ENCODE data around the gene DHRS4L2.
"Not testable (repeated sequence)": the region's sequence is repeated elsewhere in the genome, so short reads cannot be mapped to it uniquely, and the experiment has no call there.

DNA sequence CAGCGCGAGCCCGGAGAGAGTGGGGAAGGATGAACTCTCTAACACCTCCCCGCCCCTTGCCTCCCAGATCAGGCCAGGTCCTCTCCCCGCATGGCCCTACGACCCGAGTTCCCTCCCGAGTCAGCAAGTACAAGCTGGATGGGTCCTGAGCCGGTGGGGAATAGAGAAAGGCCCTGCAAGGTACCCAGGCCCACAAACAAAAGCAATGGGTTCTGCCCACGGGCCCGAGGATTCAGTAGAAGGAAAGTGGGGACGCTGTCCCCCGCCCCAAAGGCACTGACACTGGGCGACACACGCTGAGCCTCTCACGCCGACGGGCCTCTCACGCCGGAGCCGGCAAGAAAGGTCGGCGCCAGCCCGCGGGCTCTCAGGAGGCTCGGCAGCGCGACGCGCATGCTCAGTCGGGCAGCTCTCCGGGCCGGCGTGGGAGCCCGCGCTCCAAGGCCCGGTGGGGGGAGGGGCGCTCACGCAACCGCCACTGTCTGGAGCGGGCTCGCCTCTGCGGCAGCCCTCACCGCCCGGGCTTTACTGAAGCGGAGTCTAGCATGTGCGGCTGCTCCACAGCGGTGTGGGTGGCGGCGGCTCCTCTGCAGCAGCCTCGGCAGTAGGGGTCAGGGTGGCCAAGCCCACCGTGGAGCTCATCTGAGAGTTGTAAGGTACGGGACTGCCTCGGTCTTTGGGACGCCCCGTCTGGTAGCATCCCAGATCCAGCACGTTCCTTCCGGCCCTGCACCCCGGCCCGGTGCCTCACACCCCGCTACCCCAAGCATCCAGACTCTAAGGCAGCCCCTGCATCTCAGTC is 19.0 kb upstream of the DHRS4L2 start:
- TF ChIP-seq POLR2AphosphoS5 (IDR thresholded peaks at IDR 0.05; ENCODE audit: low read depth), result not testable (repeated sequence)
- TF ChIP-seq, protein P1, sequence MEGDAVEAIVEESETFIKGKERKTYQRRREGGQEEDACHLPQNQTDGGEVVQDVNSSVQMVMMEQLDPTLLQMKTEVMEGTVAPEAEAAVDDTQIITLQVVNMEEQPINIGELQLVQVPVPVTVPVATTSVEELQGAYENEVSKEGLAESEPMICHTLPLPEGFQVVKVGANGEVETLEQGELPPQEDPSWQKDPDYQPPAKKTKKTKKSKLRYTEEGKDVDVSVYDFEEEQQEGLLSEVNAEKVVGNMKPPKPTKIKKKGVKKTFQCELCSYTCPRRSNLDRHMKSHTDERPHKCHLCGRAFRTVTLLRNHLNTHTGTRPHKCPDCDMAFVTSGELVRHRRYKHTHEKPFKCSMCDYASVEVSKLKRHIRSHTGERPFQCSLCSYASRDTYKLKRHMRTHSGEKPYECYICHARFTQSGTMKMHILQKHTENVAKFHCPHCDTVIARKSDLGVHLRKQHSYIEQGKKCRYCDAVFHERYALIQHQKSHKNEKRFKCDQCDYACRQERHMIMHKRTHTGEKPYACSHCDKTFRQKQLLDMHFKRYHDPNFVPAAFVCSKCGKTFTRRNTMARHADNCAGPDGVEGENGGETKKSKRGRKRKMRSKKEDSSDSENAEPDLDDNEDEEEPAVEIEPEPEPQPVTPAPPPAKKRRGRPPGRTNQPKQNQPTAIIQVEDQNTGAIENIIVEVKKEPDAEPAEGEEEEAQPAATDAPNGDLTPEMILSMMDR (IDR thresholded peaks at IDR 0.05; ENCODE audit: insufficient read depth, low read length), result not testable (repeated sequence)
